ENCODE data around the gene CACNB2. TPM values are rescaled to one million over a fixed set of nuclear protein-coding genes. Genes with fewer than 3 reads are reported as not detected.
"Not testable (repeated sequence)": the region's sequence is repeated elsewhere in the genome, so short reads cannot be mapped to it uniquely, and the experiment has no call there.

Gene CACNB2
- total RNA-seq, 2 experiments from 2014 or later: not detected

- H3K27ac Mint-ChIP-seq: no peak overlapping the region
- DNase-seq (no peak), ATAC-seq (no peak)
- H3K36me3 Mint-ChIP-seq: no peaks in the 10 kb centered on the region
- CTCF ChIA-PET: no interaction called here
- no peaks in the 10 kb centered on the region for H3K9me3 Mint-ChIP-seq (ENCODE audit: low read depth)
- H3K27me3 Mint-ChIP-seq: peaks cover 10% of the 10 kb centered on the region
- H3K4me3 Mint-ChIP-seq: no peak overlapping the region
- H3K4me1 Mint-ChIP-seq: no peaks in the 10 kb centered on the region
Measured at GRCh38 chr10:18134509-18134908, 5.7 kb upstream of the CACNB2 start.

GRCh38 chr10:18134921-18135320, 5.3 kb upstream of the CACNB2 start:
- Mint-ChIP-seq H3K27me3 (peaks cover 14% of the 10 kb centered on the region), H3K9me3 (ENCODE audit: low read depth) (no peaks in the 10 kb centered on the region), H3K4me1 (no peaks in the 10 kb centered on the region), H3K27ac (no peak overlapping the region), H3K4me3 (no peak overlapping the region), H3K36me3 (no peaks in the 10 kb centered on the region)
- CTCF ChIA-PET: no interaction called here
- DNase-seq: no peak
- no peak for ATAC-seq

DNA sequence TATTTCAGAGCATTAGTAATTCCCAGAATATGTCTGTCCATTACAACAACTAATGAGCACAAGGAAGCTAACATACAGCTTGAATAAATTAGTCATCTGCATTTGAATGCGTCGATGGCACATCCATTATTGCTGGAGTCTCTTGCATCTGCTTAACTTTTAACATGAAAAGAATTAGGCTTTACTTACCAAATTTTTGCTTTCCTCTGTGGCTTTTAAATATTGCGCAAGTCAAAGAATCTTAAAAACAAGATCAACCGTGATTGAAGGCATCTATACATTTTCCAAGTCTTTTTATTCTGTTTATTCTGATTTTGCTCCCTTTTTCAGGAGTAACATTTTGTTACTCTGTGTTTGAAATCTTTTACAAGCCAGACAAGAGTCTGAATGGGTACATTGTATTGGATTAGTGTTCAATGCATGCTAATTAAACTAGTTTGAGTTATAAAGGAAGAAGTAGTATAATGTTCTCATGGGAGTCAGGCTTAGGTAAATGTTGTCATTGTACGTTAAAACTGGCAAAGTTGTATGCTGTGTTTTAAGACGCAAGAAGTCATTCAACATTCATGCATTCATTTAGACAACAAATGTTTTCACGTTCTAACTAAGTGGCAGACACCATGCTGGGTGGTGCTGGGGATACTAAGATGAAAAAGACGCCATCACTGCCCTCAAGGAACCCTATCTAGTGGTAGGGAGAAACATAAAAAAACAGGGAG, 4.0 kb upstream of the CACNB2 start:
- no peak for ATAC-seq
- H3K36me3 Mint-ChIP-seq: no peaks in the 10 kb centered on the region
- DNase-seq: no peak
- no peaks in the 10 kb centered on the region for H3K9me3 Mint-ChIP-seq (ENCODE audit: low read depth)
- CTCF ChIA-PET: no interaction called here
- no peak overlapping the region for H3K4me3 Mint-ChIP-seq
- H3K27me3 Mint-ChIP-seq: peaks cover 23% of the 10 kb centered on the region
- no peaks in the 10 kb centered on the region for H3K4me1 Mint-ChIP-seq
- H3K27ac Mint-ChIP-seq: no peak overlapping the region

DNA sequence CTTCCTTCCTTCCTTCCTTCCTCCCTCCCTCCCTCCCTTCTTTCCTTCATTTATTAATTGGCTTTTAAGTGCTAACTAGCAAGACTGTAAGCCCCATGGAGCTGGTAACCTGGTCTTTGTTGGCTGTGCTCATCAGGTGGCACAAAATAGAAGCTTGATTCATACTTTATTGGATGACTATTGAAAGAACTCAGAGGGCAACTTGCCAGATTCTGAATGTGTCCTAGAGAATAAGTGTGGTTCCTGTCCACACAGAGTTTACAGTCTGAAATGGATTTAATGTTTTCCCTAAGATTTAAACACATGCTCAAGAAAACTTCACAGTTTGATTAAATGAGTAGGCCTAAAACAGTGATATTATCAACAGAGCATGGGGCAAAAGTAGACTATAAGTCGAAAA, 3.1 kb upstream of the CACNB2 start:
- DNase-seq: no peak
- ATAC-seq: no peak
- no peak overlapping the region for H3K27ac Mint-ChIP-seq
- H3K27me3 Mint-ChIP-seq: peaks cover 31% of the 10 kb centered on the region
- H3K9me3 Mint-ChIP-seq (ENCODE audit: low read depth): no peaks in the 10 kb centered on the region
- CTCF ChIA-PET: no interaction called here
- H3K4me3 Mint-ChIP-seq: no peak overlapping the region
- no peaks in the 10 kb centered on the region for H3K36me3 Mint-ChIP-seq
- H3K4me1 Mint-ChIP-seq: no peaks in the 10 kb centered on the region

DNA sequence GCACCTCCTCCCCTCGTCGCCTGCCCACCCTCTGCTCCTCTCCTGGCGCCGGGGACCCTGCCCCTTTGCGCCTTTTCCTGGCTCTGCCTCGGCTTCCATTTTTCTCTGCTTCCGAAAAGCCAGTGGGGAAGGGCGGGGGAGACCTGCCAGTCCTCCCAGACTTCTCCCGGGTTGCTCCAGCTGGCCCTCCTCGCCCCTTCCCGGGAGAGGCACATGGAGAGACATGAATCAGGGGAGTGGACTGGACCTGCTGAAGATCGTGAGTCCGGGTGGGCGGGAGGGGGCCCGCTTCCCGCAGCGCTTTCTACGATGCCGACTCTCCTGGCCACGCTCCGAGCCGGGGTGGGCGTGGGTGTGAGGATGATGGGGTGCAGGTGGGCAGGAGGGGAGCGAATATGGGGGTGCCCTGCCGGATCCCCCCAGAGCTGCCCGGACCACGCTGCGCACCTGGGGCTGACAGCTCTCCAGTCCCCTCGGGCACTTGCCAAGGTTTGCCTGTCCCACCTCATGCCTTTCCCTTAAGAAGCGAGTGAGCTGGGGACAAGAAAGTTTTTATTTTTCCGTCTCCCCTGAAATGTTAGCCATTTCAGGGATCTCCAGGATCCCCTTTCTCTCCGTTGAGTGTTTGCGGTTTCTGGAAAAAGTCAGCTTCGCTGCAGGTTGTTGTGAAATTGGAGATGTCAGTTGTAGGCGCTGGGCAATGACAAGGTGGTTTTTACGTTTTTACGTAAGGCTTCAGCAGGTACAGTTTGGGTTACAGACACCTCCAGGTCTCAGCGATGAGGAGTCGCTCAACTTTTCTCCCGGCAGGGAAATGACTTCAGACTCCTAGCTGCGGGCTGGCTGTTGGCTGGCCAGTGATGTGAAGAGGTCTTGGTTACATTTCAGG, 977 bp downstream of the CACNB2 start:
- ATAC-seq (no peak), DNase-seq (no peak)
- CTCF ChIA-PET: no interaction called here
- Mint-ChIP-seq H3K27ac (no peak overlapping the region), H3K27me3 (peaks cover 36% of the 10 kb centered on the region), H3K36me3 (no peaks in the 10 kb centered on the region), H3K9me3 (ENCODE audit: low read depth) (no peaks in the 10 kb centered on the region), H3K4me3 (no peak overlapping the region), H3K4me1 (no peaks in the 10 kb centered on the region)

GRCh38 chr10:18142151-18142550, 1.9 kb downstream of the CACNB2 start:
- ATAC-seq (no peak), DNase-seq (no peak)
- peaks cover 36% of the 10 kb centered on the region for H3K27me3 Mint-ChIP-seq
- H3K4me3 Mint-ChIP-seq: no peak overlapping the region
- no peaks in the 10 kb centered on the region for H3K36me3 Mint-ChIP-seq
- no peaks in the 10 kb centered on the region for H3K9me3 Mint-ChIP-seq (ENCODE audit: low read depth)
- H3K27ac Mint-ChIP-seq: no peak overlapping the region
- CTCF ChIA-PET: no interaction called here
- no peaks in the 10 kb centered on the region for H3K4me1 Mint-ChIP-seq

GRCh38 chr10:18144396-18144795, 4.2 kb downstream of the CACNB2 start:
- DNase-seq: no peak
- no peak overlapping the region for H3K4me3 Mint-ChIP-seq
- no peak for ATAC-seq
- H3K27ac Mint-ChIP-seq: no peak overlapping the region
- no peaks in the 10 kb centered on the region for H3K4me1 Mint-ChIP-seq
- CTCF ChIA-PET: no interaction called here
- H3K36me3 Mint-ChIP-seq: no peaks in the 10 kb centered on the region
- H3K27me3 Mint-ChIP-seq: peaks cover 27% of the 10 kb centered on the region
- H3K9me3 Mint-ChIP-seq (ENCODE audit: low read depth): no peaks in the 10 kb centered on the region

DNA sequence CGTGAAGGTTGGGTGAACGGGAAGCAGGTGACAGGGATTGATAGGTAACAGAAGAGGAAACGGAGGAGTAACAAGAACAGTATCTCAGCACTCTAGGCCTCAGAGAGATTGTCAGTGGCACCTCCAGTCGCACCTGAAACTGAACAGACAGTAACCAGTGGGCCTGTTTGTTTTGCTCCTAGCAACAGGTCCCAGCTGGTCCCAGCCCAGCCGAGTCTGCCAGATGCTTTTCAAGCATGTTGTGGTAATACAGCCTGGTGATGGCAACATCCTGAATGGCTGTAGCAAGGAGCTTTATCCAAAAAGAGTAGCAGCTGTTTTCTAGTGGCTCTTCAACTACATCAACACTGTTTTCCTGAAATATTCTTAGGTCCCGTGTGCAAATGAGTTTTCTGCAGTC, 4.7 kb downstream of the CACNB2 start:
- ATAC-seq: no peak
- no peaks in the 10 kb centered on the region for H3K4me1 Mint-ChIP-seq
- DNase-seq: no peak
- H3K9me3 Mint-ChIP-seq (ENCODE audit: low read depth): no peaks in the 10 kb centered on the region
- no peaks in the 10 kb centered on the region for H3K36me3 Mint-ChIP-seq
- no peak overlapping the region for H3K4me3 Mint-ChIP-seq
- CTCF ChIA-PET: no interaction called here
- H3K27me3 Mint-ChIP-seq: peaks cover 22% of the 10 kb centered on the region
- H3K27ac Mint-ChIP-seq: no peak overlapping the region

DNA sequence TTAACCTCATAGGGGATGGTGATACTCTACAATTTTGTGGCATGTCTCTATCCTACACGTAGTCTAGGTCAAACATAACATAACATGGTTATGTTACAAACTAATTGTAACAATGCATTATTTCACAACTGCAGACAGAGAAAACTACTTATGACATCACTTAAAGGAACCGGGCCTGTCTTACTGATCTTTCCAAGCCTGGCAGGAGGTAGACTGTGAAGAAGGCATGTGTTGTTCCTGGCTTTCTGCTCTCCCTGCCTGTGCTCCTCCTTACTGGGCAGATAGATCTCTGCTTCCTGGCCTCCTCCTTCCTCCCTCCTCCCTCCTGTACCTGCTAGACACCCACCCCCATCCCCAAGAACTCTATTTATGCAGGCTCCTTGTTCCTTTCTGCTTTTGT, 5.4 kb downstream of the CACNB2 start:
- Mint-ChIP-seq H3K4me3 (no peak overlapping the region), H3K27ac (no peak overlapping the region)
- ATAC-seq: no peak

DNA sequence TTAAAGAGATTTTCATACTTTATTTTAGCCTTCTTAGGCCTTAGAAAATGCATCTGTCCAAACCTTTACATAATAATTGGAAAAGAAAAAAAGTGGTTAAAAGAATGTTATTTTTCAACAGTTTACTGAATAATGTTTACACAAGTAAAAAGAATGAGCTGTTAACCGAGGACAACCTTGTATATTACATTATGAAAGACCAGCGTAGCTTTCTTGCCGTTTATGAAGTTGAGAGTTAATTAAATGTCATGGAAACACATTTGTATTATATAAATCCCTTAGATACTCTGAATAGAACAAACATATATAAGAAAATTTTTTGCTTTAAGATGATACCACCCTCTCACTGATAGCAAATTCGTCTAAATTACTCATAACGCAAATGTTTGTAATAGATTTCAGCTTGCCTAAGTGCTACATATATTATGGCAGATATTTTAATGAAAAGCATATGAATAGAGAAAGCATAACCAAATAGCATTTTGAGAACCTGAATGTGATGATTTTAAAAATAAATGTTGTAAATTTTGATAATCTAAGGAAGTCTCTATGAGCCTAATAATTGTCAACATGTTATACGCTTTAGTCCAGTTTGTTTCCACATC, 9.1 kb downstream of the CACNB2 start:
- no peaks in the 10 kb centered on the region for H3K36me3 Mint-ChIP-seq
- ATAC-seq: no peak
- CTCF ChIA-PET: no interaction called here

More for the DNA sequence above, 5.4 kb downstream of the CACNB2 start:
- peaks cover 18% of the 10 kb centered on the region for H3K27me3 Mint-ChIP-seq
- DNase-seq: no peak
- CTCF ChIA-PET: no interaction called here
- H3K9me3 Mint-ChIP-seq (ENCODE audit: low read depth): no peaks in the 10 kb centered on the region
- no peaks in the 10 kb centered on the region for H3K4me1 Mint-ChIP-seq
- H3K36me3 Mint-ChIP-seq: no peaks in the 10 kb centered on the region

GRCh38 chr10:18151356-18151890, 11.2 kb downstream of the CACNB2 start:
- Mint-ChIP-seq H3K27me3 (no peaks in the 10 kb centered on the region), H3K4me1 (no peaks in the 10 kb centered on the region), H3K36me3 (no peaks in the 10 kb centered on the region), H3K4me3 (no peak overlapping the region), H3K27ac (no peak overlapping the region), H3K9me3 (ENCODE audit: low read depth) (no peaks in the 10 kb centered on the region)
- CTCF ChIA-PET: no interaction called here
- DNase-seq (no peak), ATAC-seq (no peak)

More for the DNA sequence above, 9.1 kb downstream of the CACNB2 start:
- Mint-ChIP-seq H3K9me3 (ENCODE audit: low read depth) (no peaks in the 10 kb centered on the region), H3K4me3 (no peak overlapping the region), H3K27ac (no peak overlapping the region), H3K4me1 (no peaks in the 10 kb centered on the region), H3K27me3 (no peaks in the 10 kb centered on the region)
- DNase-seq: no peak

- H3K27me3 Mint-ChIP-seq; H3K27ac Mint-ChIP-seq; DNase-seq; H3K4me3 Mint-ChIP-seq; ATAC-seq; H3K9me3 Mint-ChIP-seq (ENCODE audit: low read depth); H3K36me3 Mint-ChIP-seq; CTCF ChIA-PET; H3K4me1 Mint-ChIP-seq: not testable (repeated sequence)
Measured at GRCh38 chr10:18153381-18153780, 13.2 kb downstream of the CACNB2 start.

DNA sequence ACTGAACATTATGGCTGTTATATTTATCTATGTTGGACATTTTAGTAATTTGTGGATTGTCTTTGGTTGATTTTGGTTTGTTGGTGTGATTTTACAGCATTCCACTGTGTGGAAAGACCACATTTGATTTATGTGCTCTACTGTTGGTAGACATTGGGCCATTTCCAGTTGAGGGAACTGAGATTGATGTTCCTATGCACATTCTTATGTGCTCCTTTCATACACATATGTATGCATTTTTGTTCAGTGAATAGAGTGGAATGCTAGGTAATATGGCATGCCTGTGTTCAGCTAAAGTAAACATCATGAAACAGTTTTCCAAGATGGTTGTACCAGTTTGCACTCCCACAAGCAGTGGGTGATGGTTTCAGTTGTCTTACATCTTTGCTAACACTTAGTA, 15.1 kb downstream of the CACNB2 start:
- CTCF ChIA-PET: no interaction called here
- ATAC-seq (no peak), DNase-seq (no peak)
- Mint-ChIP-seq H3K9me3 (ENCODE audit: low read depth) (no peaks in the 10 kb centered on the region), H3K27me3 (no peaks in the 10 kb centered on the region), H3K36me3 (no peaks in the 10 kb centered on the region), H3K4me3 (no peak overlapping the region), H3K4me1 (no peaks in the 10 kb centered on the region), H3K27ac (no peak overlapping the region)

GRCh38 chr10:18156797-18157196, 16.6 kb downstream of the CACNB2 start:
- ATAC-seq; H3K4me3 Mint-ChIP-seq; CTCF ChIA-PET; H3K4me1 Mint-ChIP-seq; H3K9me3 Mint-ChIP-seq (ENCODE audit: low read depth); H3K36me3 Mint-ChIP-seq; H3K27me3 Mint-ChIP-seq; DNase-seq; H3K27ac Mint-ChIP-seq: not testable (repeated sequence)
